Measurements from ENCODE around the gene VPS45. TPM values are rescaled to one million over a fixed set of nuclear protein-coding genes. Genes with fewer than 3 reads are reported as not detected.
A peak's percentile ranks its signal among the peaks of the same experiment; 100 is the strongest.
"Not testable (repeated sequence)": the region's sequence is repeated elsewhere in the genome, so short reads cannot be mapped to it uniquely, and the experiment has no call there.

The VPS45 gene
- total RNA-seq, 1 experiment from 2014 or later, result 30.3 TPM

- Histone ChIP-seq H3K9me3 (ENCODE audit: insufficient read depth, low read depth) (no peaks in the 10 kb centered on the region), H3K27me3 (ENCODE audit: insufficient read depth, low read depth) (no peaks in the 10 kb centered on the region), H3K79me2 (ENCODE audit: low read depth) (no peaks in the 10 kb centered on the region), H3F3A (ENCODE audit: insufficient read depth, low read depth) (no peaks in the 10 kb centered on the region), H3K4me3 (no peak overlapping the region), H3K36me3 (ENCODE audit: low read depth) (no peaks in the 10 kb centered on the region; the same call in 1 of the 2 replicates), H3K27ac (no peak overlapping the region), H4K20me1 (ENCODE audit: insufficient read depth) (no peaks in the 10 kb centered on the region), H3K4me2 (no peak overlapping the region), H2AFZ (no peak overlapping the region), H3K9me2 (ENCODE audit: insufficient read depth) (no peaks in the 10 kb centered on the region; the same call in 1 of the 2 replicates), H3K4me1 (replicated peaks; ENCODE audit: insufficient read depth) (peaks cover 4% of the 10 kb centered on the region; the same call in 1 of the 2 replicates)
- CTCF ChIA-PET, result no interaction called here
- BruUV-seq (replicated peaks), result no TSS peak
- POLR2A ChIA-PET (ENCODE audit: unreplicated experiment), result interaction anchor here (0.7 kb wide), 1 partner anchor 43 kb away, joined by 6 read pairs; no protein-coding TSS in a partner anchor
- no peak for TF ChIP-seq EZH2 (IDR thresholded peaks at IDR 0.05; ENCODE audit: low read depth)
- no peak for TF ChIP-seq CTCF (conservative IDR thresholded peaks at IDR 0.05)
- DNase-seq, result no peak
- intact Hi-C loops (cut with micrococcal nuclease; ENCODE audit: unreplicated experiment), result no loop called here
These were observed 67.0 kb downstream of the VPS45 start for GRCh38 chr1:150134537-150134936.

- H3K9me3 ChIP-seq (ENCODE audit: insufficient read depth, low read depth); H3K27me3 ChIP-seq (ENCODE audit: insufficient read depth, low read depth); H3K4me2 ChIP-seq; H3K4me3 ChIP-seq; H3K27ac ChIP-seq; H3K79me2 ChIP-seq (ENCODE audit: low read depth); H2AFZ ChIP-seq; H3F3A ChIP-seq (ENCODE audit: insufficient read depth, low read depth); BruUV-seq (replicated peaks); CTCF ChIA-PET; H3K4me1 ChIP-seq (replicated peaks; ENCODE audit: insufficient read depth); intact Hi-C loops (cut with micrococcal nuclease; ENCODE audit: unreplicated experiment); H3K36me3 ChIP-seq (ENCODE audit: low read depth); H3K9me2 ChIP-seq (ENCODE audit: insufficient read depth); H4K20me1 ChIP-seq (ENCODE audit: insufficient read depth): not testable (repeated sequence)
- POLR2A ChIA-PET (ENCODE audit: unreplicated experiment), result interaction anchor here (0.6 kb wide), 1 partner anchor 207 kb away, joined by 9 read pairs; no protein-coding TSS in a partner anchor
- DNase-seq, result peak in 1 of 2 experiments; percentile 24
These were observed 67.8 kb downstream of the VPS45 start for GRCh38 chr1:150135400-150135799.

- H3K4me1 ChIP-seq (replicated peaks; ENCODE audit: insufficient read depth), result peaks cover 4% of the 10 kb centered on the region; the same call in 1 of the 2 replicates
- intact Hi-C loops (cut with micrococcal nuclease; ENCODE audit: unreplicated experiment), result no loop called here
- H3K9me3 ChIP-seq (ENCODE audit: insufficient read depth, low read depth), result no peaks in the 10 kb centered on the region
- ChIA-PET POLR2A (ENCODE audit: unreplicated experiment) (no interaction called here), CTCF (no interaction called here)
- H4K20me1 ChIP-seq (ENCODE audit: insufficient read depth), result no peaks in the 10 kb centered on the region; the same call in 1 of the 2 replicates
- H2AFZ ChIP-seq, result no peak overlapping the region
- H3K79me2 ChIP-seq (ENCODE audit: low read depth), result no peaks in the 10 kb centered on the region
- no peak overlapping the region for H3K27ac ChIP-seq
- no peak overlapping the region for H3K4me2 ChIP-seq
- H3K27me3 ChIP-seq (ENCODE audit: insufficient read depth, low read depth), result no peaks in the 10 kb centered on the region
- H3K36me3 ChIP-seq (ENCODE audit: low read depth), result no peaks in the 10 kb centered on the region; the same call in 1 of the 2 replicates
- no TSS peak for BruUV-seq (replicated peaks)
- DNase-seq, result no peak
- no peak overlapping the region for H3K4me3 ChIP-seq
- no peaks in the 10 kb centered on the region; the same call in 1 of the 2 replicates for H3K9me2 ChIP-seq (ENCODE audit: insufficient read depth)
- TF ChIP-seq CTCF (conservative IDR thresholded peaks at IDR 0.05) (no peak), EZH2 (IDR thresholded peaks at IDR 0.05; ENCODE audit: low read depth) (no peak)
- no peaks in the 10 kb centered on the region for H3F3A ChIP-seq (ENCODE audit: insufficient read depth, low read depth)
These were observed 70.5 kb downstream of the VPS45 start for GRCh38 chr1:150138044-150138443.

- no peak for TF ChIP-seq CTCF (conservative IDR thresholded peaks at IDR 0.05)
- no peak for DNase-seq
- Histone ChIP-seq H3K9me3 (ENCODE audit: insufficient read depth, low read depth) (no peaks in the 10 kb centered on the region), H3K36me3 (ENCODE audit: low read depth) (no peaks in the 10 kb centered on the region), H3K27ac (no peak overlapping the region), H2AFZ (no peak overlapping the region), H3F3A (ENCODE audit: insufficient read depth, low read depth) (0 out of 2 replicates have a peak, but pooled peaks cover 3% of the 10 kb centered on the region), H3K4me3 (no peak overlapping the region), H3K4me1 (replicated peaks; ENCODE audit: insufficient read depth) (no peaks in the 10 kb centered on the region), H3K79me2 (ENCODE audit: low read depth) (no peaks in the 10 kb centered on the region), H3K4me2 (no peak overlapping the region), H4K20me1 (ENCODE audit: insufficient read depth) (no peaks in the 10 kb centered on the region; the same call in 1 of the 2 replicates), H3K27me3 (ENCODE audit: insufficient read depth, low read depth) (no peaks in the 10 kb centered on the region), H3K9me2 (ENCODE audit: insufficient read depth) (no peaks in the 10 kb centered on the region)
- no TSS peak for BruUV-seq (replicated peaks)
- intact Hi-C loops (cut with micrococcal nuclease; ENCODE audit: unreplicated experiment), result no loop called here
- ChIA-PET POLR2A (ENCODE audit: unreplicated experiment) (no interaction called here), CTCF (no interaction called here)
These were observed 73.9 kb downstream of the VPS45 start for GRCh38 chr1:150141452-150141851.

Measured in PC-9 (cell line).